Endothelial cell (in vitro differentiated cells): ENCODE data around the gene BCL2L13. TPM values are rescaled to one million over a fixed set of nuclear protein-coding genes. Genes with fewer than 3 reads are reported as not detected.
"Not testable (repeated sequence)": the region's sequence is repeated elsewhere in the genome, so short reads cannot be mapped to it uniquely, and the experiment has no call there.

Experiments used
- DNase-seq: peaks from one replicate; pipeline ENCODE4 v3.0.0; 2021; ENCODE audit warnings: low spot score
- H3K27ac Mint-ChIP-seq: one replicate; pipeline ENCODE4 v1.8.0; 2021; ENCODE audit warnings: mixed read lengths, inconsistent platforms; ENCODE audit not compliant: unreplicated experiment
- H3K27me3 Mint-ChIP-seq: one replicate; pipeline ENCODE4 v1.8.0; 2021; ENCODE audit warnings: mild to moderate bottlenecking, moderate library complexity, mixed read lengths, inconsistent platforms; ENCODE audit not compliant: unreplicated experiment
- H3K36me3 Mint-ChIP-seq: one replicate; pipeline ENCODE4 v1.8.0; 2021; ENCODE audit warnings: mild to moderate bottlenecking, low read depth, mixed read lengths, inconsistent platforms; ENCODE audit not compliant: unreplicated experiment
- H3K4me1 Mint-ChIP-seq: one replicate; pipeline ENCODE4 v1.8.0; 2021; ENCODE audit warnings: mild to moderate bottlenecking, mixed read lengths, inconsistent platforms; ENCODE audit not compliant: unreplicated experiment
- H3K4me3 Mint-ChIP-seq: one replicate; pipeline ENCODE4 v1.8.0; 2021; ENCODE audit warnings: mild to moderate bottlenecking, mixed read lengths, inconsistent platforms; ENCODE audit not compliant: unreplicated experiment
- H3K9me3 Mint-ChIP-seq: one replicate; pipeline ENCODE4 v1.8.0; 2021; ENCODE audit warnings: mixed read lengths, inconsistent platforms; ENCODE audit not compliant: unreplicated experiment
- total RNA-seq: library from RNA; stranded (reverse); fragmentation: NEBNext Ultra II Directional; extraction: Animal tissue kit (Norgen Biotek cat#: 25700); gene quantifications from one replicate; pipeline ENCODE4 v1.2.1, GENCODE V29; 2021; ENCODE audit not compliant: unreplicated experiment
- TF ChIP-seq, protein P1 (sequence below): fragments of 200-600 bp; sonication (generic); IDR thresholded peaks from one replicate; pipeline ENCODE4 v1.5.0; 2021; ENCODE audit warnings: antibody characterized with exemption; ENCODE audit not compliant: unreplicated experiment

The BCL2L13 gene
- total RNA-seq, 1 donor from 2014 or later = 26.2 TPM

GRCh38 chr22:17633998-17634323, 4.6 kb upstream of the BCL2L13 start:
- no peaks in the 10 kb centered on the region for H3K36me3 Mint-ChIP-seq
- H3K4me1 Mint-ChIP-seq = peaks cover 12% of the 10 kb centered on the region
- no peak overlapping the region for H3K27ac Mint-ChIP-seq
- TF ChIP-seq, protein P1, sequence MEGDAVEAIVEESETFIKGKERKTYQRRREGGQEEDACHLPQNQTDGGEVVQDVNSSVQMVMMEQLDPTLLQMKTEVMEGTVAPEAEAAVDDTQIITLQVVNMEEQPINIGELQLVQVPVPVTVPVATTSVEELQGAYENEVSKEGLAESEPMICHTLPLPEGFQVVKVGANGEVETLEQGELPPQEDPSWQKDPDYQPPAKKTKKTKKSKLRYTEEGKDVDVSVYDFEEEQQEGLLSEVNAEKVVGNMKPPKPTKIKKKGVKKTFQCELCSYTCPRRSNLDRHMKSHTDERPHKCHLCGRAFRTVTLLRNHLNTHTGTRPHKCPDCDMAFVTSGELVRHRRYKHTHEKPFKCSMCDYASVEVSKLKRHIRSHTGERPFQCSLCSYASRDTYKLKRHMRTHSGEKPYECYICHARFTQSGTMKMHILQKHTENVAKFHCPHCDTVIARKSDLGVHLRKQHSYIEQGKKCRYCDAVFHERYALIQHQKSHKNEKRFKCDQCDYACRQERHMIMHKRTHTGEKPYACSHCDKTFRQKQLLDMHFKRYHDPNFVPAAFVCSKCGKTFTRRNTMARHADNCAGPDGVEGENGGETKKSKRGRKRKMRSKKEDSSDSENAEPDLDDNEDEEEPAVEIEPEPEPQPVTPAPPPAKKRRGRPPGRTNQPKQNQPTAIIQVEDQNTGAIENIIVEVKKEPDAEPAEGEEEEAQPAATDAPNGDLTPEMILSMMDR = no peak
- H3K4me3 Mint-ChIP-seq = no peak overlapping the region
- H3K27me3 Mint-ChIP-seq = peaks cover 6% of the 10 kb centered on the region
- no peak for DNase-seq
- no peaks in the 10 kb centered on the region for H3K9me3 Mint-ChIP-seq

GRCh38 chr22:17634696-17635095, 3.9 kb upstream of the BCL2L13 start:
- H3K4me1 Mint-ChIP-seq = peaks cover 13% of the 10 kb centered on the region
- H3K4me3 Mint-ChIP-seq = no peak overlapping the region
- H3K9me3 Mint-ChIP-seq = no peaks in the 10 kb centered on the region
- no peak overlapping the region for H3K27ac Mint-ChIP-seq
- DNase-seq = no peak
- TF ChIP-seq, protein P1 = no peak
- peaks cover 9% of the 10 kb centered on the region for H3K27me3 Mint-ChIP-seq
- peaks cover 6% of the 10 kb centered on the region for H3K36me3 Mint-ChIP-seq

GRCh38 chr22:17636850-17637249, 1.7 kb upstream of the BCL2L13 start:
- not testable (repeated sequence) for H3K27me3 Mint-ChIP-seq, DNase-seq, H3K27ac Mint-ChIP-seq, H3K9me3 Mint-ChIP-seq, H3K4me3 Mint-ChIP-seq, H3K36me3 Mint-ChIP-seq
- H3K4me1 Mint-ChIP-seq = peaks cover 13% of the 10 kb centered on the region

- Mint-ChIP-seq H3K9me3 (no peaks in the 10 kb centered on the region), H3K4me1 (peaks cover 13% of the 10 kb centered on the region), H3K27ac (peak overlapping the region; percentile 99), H3K4me3 (peak overlapping the region; percentile 96), H3K36me3 (peaks cover 6% of the 10 kb centered on the region), H3K27me3 (peaks cover 9% of the 10 kb centered on the region)
- DNase-seq = no peak
- TF ChIP-seq, protein P1 = no peak
These were observed 921 bp upstream of the BCL2L13 start for GRCh38 chr22:17637490-17638181.

- peak overlapping the region; percentile 96 for H3K4me3 Mint-ChIP-seq
- peak overlapping the region; percentile 99 for H3K27ac Mint-ChIP-seq
- H3K27me3 Mint-ChIP-seq = peaks cover 9% of the 10 kb centered on the region
- H3K9me3 Mint-ChIP-seq = no peaks in the 10 kb centered on the region
- peaks cover 6% of the 10 kb centered on the region for H3K36me3 Mint-ChIP-seq
- peaks cover 13% of the 10 kb centered on the region for H3K4me1 Mint-ChIP-seq
- TF ChIP-seq, protein P1 = no peak
- DNase-seq = no peak
These were observed 450 bp upstream of the BCL2L13 start for GRCh38 chr22:17638182-17638431.
